HepG2 (cell line): ENCODE data around the gene TMEM256. TPM values are rescaled to one million over a fixed set of nuclear protein-coding genes. Genes with fewer than 3 reads are reported as not detected.

Source experiments
- FOSL2 ChIP-seq: sonication (generic); formaldehyde crosslinking; IDR thresholded peaks from 2 replicates; pipeline ENCODE4 v1.4.0; 2020; ENCODE audit warnings: missing genetic modification reagents
- HMGA1 ChIP-seq: sonication (generic); formaldehyde crosslinking; conservative IDR thresholded peaks from 2 replicates; pipeline ENCODE4 v1.4.0; 2020; ENCODE audit warnings: missing genetic modification reagents
- KMT2B ChIP-seq: IDR thresholded peaks from 2 replicates; pipeline ENCODE4 v1.6.1; 2016; ENCODE audit warnings: missing genetic modification reagents, missing compliant biosample characterization
- MATR3 ChIP-seq: sonication (generic); formaldehyde crosslinking; IDR thresholded peaks from 2 replicates; pipeline ENCODE4 v1.4.0; 2020; ENCODE audit warnings: missing genetic modification reagents
- MTF1 ChIP-seq: sonication (generic); formaldehyde crosslinking; IDR thresholded peaks from 2 replicates; pipeline ENCODE4 v1.5.0; 2020; ENCODE audit warnings: missing genetic modification reagents
- SMAD3 ChIP-seq: sonication (generic); formaldehyde crosslinking; IDR thresholded peaks from 2 replicates; pipeline ENCODE4 v1.4.0; 2020; ENCODE audit warnings: missing genetic modification reagents
- ZNF296 ChIP-seq: sonication (generic); formaldehyde crosslinking; conservative IDR thresholded peaks from 2 replicates; pipeline ENCODE4 v1.5.0; 2020; ENCODE audit warnings: mild to moderate bottlenecking, missing genetic modification reagents
- ZNF746 ChIP-seq: sonication (generic); formaldehyde crosslinking; IDR thresholded peaks from 2 replicates; pipeline ENCODE4 v1.8.0; 2022; ENCODE audit warnings: mild to moderate bottlenecking, missing genetic modification reagents
- polyA plus RNA-seq, 8 experiments: library from polyadenylated mRNA; depleted of rRNA in 3 of 8; stranded (reverse) in 7 of 8; unstranded in 1 of 8; fragments of >200 nt; fragmentation: Illumina TruSeq in 4 of 8; extraction: Trizol in 4 of 8; gene quantifications; 2 replicates each; pipeline versions ENCODE4 v1.2.1 to v1.2.3, GENCODE V29; 2011 to 2016; ENCODE audit warnings: low read depth in 4 of 8, missing spikeins in 1 of 8, mixed read lengths in 1 of 8; ENCODE audit not compliant: insufficient read depth in 1 of 8
- total RNA-seq, 5 experiments: library from RNA; depleted of rRNA; stranded (reverse); fragments of >200 nt; fragmentation: Illumina TruSeq; extraction: Trizol; gene quantifications; 2 replicates each; pipeline ENCODE4 v1.2.3, GENCODE V29; 2016; ENCODE audit warnings: low read depth in 1 of 5
- TF ChIP-seq, protein P1 (sequence below): IDR thresholded peaks from 2 replicates; pipeline ENCODE4 v1.6.1; 2016; ENCODE audit warnings: low read depth, borderline replicate concordance
- TF ChIP-seq, protein P2 (sequence below): sonication (generic); formaldehyde crosslinking; conservative IDR thresholded peaks from 2 replicates; pipeline ENCODE4 v1.8.0; 2022; ENCODE audit warnings: low read depth, missing genetic modification reagents
- TF ChIP-seq, protein P3 (sequence below): sonication (generic); formaldehyde crosslinking; conservative IDR thresholded peaks from 2 replicates; pipeline ENCODE4 v1.4.0; 2020; ENCODE audit warnings: missing genetic modification reagents

TMEM256 gene
- total and polyA plus RNA-seq, 2 of the 13 experiments (the other 11 are each of a cell fraction or from before 2014, with no cell fraction given): 231 to 252 TPM

DNA sequence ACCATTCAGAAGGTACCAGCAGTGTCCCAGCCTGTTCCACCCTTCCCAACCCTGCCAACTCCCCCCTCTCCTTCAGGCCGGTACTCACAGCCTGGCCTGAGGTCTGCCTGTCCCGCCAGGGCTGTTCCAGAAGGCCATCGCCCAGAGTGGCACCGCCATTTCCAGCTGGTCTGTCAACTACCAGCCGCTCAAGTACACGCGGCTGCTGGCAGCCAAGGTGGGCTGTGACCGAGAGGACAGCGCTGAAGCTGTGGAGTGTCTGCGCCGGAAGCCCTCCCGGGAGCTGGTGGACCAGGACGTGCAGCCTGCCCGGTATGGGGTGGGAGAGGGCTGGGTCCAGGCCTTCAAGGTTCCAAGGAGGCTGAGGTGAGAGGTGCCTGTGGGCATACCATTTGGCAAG lies 10.9 kb upstream of the TMEM256 start (continued):
- TF ChIP-seq ZNF296: no peak
- no peak for TF ChIP-seq SMAD3 (CRISPR knock-in tag)
- no peak for TF ChIP-seq MATR3
- TF ChIP-seq, protein P1, sequence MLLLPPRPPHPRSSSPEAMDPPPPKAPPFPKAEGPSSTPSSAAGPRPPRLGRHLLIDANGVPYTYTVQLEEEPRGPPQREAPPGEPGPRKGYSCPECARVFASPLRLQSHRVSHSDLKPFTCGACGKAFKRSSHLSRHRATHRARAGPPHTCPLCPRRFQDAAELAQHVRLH (CRISPR knock-in tag): no peak
- no peak for TF ChIP-seq HMGA1
- TF ChIP-seq KMT2B (CRISPR knock-in tag): no peak
- TF ChIP-seq MTF1 (CRISPR knock-in tag): no peak
- TF ChIP-seq, protein P2, sequence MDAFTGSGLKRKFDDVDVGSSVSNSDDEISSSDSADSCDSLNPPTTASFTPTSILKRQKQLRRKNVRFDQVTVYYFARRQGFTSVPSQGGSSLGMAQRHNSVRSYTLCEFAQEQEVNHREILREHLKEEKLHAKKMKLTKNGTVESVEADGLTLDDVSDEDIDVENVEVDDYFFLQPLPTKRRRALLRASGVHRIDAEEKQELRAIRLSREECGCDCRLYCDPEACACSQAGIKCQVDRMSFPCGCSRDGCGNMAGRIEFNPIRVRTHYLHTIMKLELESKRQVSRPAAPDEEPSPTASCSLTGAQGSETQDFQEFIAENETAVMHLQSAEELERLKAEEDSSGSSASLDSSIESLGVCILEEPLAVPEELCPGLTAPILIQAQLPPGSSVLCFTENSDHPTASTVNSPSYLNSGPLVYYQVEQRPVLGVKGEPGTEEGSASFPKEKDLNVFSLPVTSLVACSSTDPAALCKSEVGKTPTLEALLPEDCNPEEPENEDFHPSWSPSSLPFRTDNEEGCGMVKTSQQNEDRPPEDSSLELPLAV (CRISPR knock-in tag): no peak
- no peak for TF ChIP-seq ZNF746
- TF ChIP-seq FOSL2: no peak
- TF ChIP-seq, protein P3, sequence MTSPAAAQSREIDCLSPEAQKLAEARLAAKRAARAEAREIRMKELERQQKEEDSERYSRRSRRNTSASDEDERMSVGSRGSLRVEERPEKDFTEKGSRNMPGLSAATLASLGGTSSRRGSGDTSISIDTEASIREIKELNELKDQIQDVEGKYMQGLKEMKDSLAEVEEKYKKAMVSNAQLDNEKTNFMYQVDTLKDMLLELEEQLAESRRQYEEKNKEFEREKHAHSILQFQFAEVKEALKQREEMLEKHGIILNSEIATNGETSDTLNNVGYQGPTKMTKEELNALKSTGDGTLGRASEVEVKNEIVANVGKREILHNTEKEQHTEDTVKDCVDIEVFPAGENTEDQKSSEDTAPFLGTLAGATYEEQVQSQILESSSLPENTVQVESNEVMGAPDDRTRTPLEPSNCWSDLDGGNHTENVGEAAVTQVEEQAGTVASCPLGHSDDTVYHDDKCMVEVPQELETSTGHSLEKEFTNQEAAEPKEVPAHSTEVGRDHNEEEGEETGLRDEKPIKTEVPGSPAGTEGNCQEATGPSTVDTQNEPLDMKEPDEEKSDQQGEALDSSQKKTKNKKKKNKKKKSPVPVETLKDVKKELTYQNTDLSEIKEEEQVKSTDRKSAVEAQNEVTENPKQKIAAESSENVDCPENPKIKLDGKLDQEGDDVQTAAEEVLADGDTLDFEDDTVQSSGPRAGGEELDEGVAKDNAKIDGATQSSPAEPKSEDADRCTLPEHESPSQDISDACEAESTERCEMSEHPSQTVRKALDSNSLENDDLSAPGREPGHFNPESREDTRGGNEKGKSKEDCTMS (CRISPR knock-in tag): no peak
